ENCODE measurements around the gene ACACA.
A peak's percentile ranks its signal among the peaks of the same experiment; 100 is the strongest.

The ACACA gene

GRCh38 chr17:37340804-37341203 lies 65.8 kb downstream of the ACACA start:
- DNase-seq: no peak

- no peak for DNase-seq
Observed at GRCh38 chr17:37339321-37339720, 67.3 kb downstream of the ACACA start.

GRCh38 chr17:37338847-37339246 lies 67.8 kb downstream of the ACACA start:
- no peak for DNase-seq

- DNase-seq: no peak
Observed at GRCh38 chr17:37327341-37328090, 79.1 kb downstream of the ACACA start.

GRCh38 chr17:37322826-37323561 lies 83.6 kb downstream of the ACACA start:
- DNase-seq: no peak

- DNase-seq: no peak
Observed at GRCh38 chr17:37322106-37322505, 84.5 kb downstream of the ACACA start.

GRCh38 chr17:37318931-37319594 lies 87.6 kb downstream of the ACACA start:
- no peak for DNase-seq

GRCh38 chr17:37317867-37318266 lies 88.8 kb downstream of the ACACA start:
- DNase-seq: no peak

GRCh38 chr17:37315601-37316000 lies 91.0 kb downstream of the ACACA start:
- DNase-seq: no peak

GRCh38 chr17:37312137-37312923 lies 94.3 kb downstream of the ACACA start:
- no peak for DNase-seq

GRCh38 chr17:37310940-37311339 lies 95.7 kb downstream of the ACACA start:
- no peak for DNase-seq

- no peak for DNase-seq
Observed at GRCh38 chr17:37309051-37309450, 97.6 kb downstream of the ACACA start.

GRCh38 chr17:37305406-37305905 lies 101.2 kb downstream of the ACACA start:
- DNase-seq: no peak

- DNase-seq: no peak
Observed at GRCh38 chr17:37301288-37301687, 105.3 kb downstream of the ACACA start.

GRCh38 chr17:37300683-37301082 lies 106.0 kb downstream of the ACACA start:
- no peak for DNase-seq

- no peak for DNase-seq
Observed at GRCh38 chr17:37299257-37299980, 107.2 kb downstream of the ACACA start.

- DNase-seq: no peak
Observed at GRCh38 chr17:37295888-37296287, 110.7 kb downstream of the ACACA start.

GRCh38 chr17:37294888-37295287 lies 111.7 kb downstream of the ACACA start:
- no peak for DNase-seq

- DNase-seq: no peak
Observed at GRCh38 chr17:37293770-37294169, 112.9 kb downstream of the ACACA start.

- DNase-seq: peak in 1 of 2 donors; percentile 9
Observed at GRCh38 chr17:37292429-37293139, 114.1 kb downstream of the ACACA start.

GRCh38 chr17:37291351-37291750 lies 115.3 kb downstream of the ACACA start:
- no peak for DNase-seq

All from CD4-positive, alpha-beta T cell treated with Interferon alpha-2 for 1 hour (primary cell).